GM12872 (cell line): ENCODE results near the gene TNFAIP8L3.

Experiments used
- CTCF ChIP-seq: IDR thresholded peaks from 3 replicates; pipeline ENCODE4 v1.5.1; 2011; ENCODE audit warnings: low read depth, mild to moderate bottlenecking, low read length, moderate library complexity; ENCODE audit not compliant: insufficient read depth

The TNFAIP8L3 gene

GRCh38 chr15:51100785-51101489, 6.2 kb upstream of the TNFAIP8L3 start:
- no peak for TF ChIP-seq CTCF

GRCh38 chr15:51099185-51099584, 4.5 kb upstream of the TNFAIP8L3 start:
- no peak for TF ChIP-seq CTCF

- no peak for TF ChIP-seq CTCF
Measured at GRCh38 chr15:51098331-51098619, 3.6 kb upstream of the TNFAIP8L3 start.

DNA sequence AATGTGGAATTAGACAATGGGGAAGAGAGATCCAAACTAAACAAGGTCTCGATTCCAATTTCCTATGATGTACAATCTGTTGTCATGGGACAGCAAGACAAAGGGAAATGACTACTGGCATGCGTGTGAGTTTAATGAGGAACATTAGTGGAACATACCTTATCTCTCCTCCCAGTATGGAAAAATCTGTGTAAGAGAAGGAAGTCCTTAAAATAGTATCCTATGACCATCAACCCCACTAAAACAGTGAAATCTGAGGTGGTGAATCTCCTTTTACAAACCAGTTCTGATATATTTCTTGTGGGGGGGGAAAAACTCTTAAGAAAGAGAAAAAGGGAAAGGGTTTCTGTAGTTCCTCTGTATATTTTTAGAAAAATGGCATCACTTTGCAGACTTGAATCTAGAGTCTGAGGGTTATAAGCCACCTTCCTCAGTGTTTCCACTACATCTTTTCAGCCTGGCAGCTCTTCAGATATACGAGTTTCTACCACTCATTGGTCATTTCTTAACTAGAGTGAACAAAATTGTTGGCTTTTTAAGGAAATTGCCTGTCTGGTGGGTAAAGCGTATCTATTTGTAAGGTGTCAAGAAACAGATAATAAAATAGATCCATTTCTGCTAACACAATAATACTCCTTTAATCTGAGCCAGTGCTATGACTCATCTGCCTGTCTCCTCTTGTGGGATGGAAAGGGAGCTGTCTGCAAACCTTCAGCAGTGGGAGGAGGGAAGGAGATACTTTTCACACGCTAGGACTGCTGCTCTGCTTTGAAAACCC, 3.0 kb upstream of the TNFAIP8L3 start:
- no peak for TF ChIP-seq CTCF

- no peak for TF ChIP-seq CTCF
Measured at GRCh38 chr15:51096976-51097375, 2.3 kb upstream of the TNFAIP8L3 start.

- TF ChIP-seq CTCF: no peak
Measured at GRCh38 chr15:51095681-51096331, 1.1 kb upstream of the TNFAIP8L3 start.

GRCh38 chr15:51093839-51094605, 684 bp downstream of the TNFAIP8L3 start:
- TF ChIP-seq CTCF: no peak
